D341Med (cell line): ENCODE results near the gene RALGPS1.

Experiments used
- DNase-seq: peaks from one replicate; pipeline ENCODE4 v3.0.0; 2012; ENCODE audit warnings: low spot score

Gene RALGPS1

DNA sequence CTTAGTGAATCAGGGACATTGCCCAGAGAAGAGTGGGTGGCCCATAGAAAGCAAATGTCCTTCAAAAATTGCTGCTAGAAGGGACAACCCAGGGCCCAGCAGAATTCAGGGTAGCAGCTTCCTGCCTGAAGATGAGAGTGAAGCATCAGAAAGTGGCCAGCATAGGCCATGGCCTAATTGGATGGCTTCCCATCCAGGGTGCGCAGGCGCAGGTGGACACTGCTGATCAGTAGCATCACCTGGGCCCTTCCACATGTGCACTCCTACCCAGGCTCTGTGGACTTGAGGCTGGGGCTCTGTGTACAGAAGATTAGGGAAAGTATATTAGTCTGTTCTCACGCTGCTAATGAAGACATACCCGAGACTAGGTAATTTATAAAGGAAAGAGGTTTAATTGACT, 291.4 kb downstream of the RALGPS1 start:
- DNase-seq, result no peak

DNA sequence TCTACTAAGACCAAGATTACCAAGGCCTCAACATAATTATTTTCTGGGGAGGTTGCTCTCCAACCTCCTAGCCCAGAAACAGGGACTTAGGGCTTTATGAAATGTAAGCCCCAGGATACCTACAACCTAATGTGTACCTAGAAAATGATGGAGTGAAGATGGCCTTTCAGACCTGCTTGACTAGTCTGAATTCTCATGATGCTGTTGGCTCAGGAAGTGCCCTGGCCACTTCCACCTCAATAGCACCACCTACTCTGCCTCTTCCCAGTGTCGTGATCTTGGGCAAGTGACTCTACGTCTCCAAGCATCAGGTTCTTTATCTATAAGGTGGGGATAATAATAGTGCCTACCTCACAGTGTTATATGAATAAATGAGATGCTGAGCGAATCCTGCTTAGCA, 292.1 kb downstream of the RALGPS1 start:
- DNase-seq, result no peak

DNA sequence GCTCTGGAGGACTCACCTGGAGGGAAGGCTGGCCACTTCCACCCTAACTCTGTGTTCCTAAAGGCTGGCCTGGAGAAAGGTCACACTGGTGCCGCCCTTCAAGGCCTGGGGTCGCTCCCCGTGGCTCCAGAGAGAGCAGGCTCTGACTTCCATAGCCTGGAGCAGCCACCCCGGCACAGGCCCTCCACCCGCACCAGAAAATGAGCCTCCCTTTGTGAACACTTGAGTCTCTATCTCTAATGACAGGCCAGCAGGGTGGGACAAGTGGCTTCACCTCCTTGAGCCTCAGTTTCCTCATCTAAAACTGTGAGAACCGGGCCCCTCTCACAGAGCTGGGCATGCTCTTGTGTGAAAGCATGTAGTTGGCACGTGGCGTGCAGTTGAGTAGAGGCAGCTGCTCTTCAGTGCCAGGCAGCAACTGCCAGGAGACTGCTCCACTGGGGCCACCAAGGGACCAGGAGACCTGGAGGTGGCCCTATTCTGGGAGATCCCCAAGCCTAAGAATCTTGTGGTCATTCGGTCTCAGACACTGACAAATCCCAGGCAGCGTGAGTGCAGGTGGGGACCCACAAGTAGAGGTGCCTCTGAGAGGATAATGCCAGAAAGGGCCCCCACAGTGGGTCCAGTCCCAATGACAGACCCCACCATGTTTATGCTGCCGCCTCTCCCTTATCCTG, 293.3 kb downstream of the RALGPS1 start:
- no peak for DNase-seq

DNA sequence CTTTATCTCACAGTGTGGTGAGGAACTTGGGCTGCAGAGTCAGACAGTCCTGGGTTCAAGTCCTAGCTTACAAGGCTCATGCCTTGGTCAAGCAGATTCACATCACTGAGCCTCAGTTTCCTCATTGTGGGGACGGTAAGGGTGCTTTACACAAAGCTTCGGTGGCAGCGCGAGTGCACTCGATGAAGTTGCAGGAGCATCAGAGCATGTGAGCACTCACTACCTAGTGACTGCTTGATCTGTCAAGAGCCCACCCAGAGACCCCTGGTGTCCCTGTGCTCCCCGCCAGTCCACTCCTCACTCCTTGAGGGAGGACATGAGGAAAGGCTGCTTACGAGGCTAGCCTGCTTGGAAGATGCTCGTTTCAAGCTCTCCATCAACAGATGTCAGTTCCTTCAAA, 293.8 kb downstream of the RALGPS1 start:
- DNase-seq, result no peak

GRCh38 chr9:127209220-127209619, 294.6 kb downstream of the RALGPS1 start:
- DNase-seq, result no peak

- no peak for DNase-seq
Measured at GRCh38 chr9:127209948-127210640, 295.5 kb downstream of the RALGPS1 start.

GRCh38 chr9:127210851-127211730, 296.5 kb downstream of the RALGPS1 start:
- no peak for DNase-seq

DNA sequence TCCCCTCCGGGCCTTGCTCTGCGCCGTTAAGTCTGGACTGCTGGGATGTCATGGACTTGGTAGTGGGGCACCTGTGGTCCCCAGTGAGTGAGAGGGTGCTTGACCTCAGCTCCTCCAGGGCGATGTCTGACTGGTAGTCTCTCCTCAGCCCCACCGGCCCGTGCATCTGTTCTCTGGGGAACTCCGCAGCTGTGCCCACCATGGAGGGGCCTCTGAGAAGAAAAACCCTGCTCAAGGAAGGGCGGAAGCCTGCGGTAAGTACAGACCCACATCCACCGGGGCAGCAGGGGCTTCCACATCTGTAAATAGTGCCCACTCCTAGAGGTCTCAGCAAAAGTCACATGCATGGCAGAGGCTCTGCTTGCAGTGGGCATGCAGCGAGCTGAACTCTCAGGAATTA, 297.4 kb downstream of the RALGPS1 start:
- no peak for DNase-seq

DNA sequence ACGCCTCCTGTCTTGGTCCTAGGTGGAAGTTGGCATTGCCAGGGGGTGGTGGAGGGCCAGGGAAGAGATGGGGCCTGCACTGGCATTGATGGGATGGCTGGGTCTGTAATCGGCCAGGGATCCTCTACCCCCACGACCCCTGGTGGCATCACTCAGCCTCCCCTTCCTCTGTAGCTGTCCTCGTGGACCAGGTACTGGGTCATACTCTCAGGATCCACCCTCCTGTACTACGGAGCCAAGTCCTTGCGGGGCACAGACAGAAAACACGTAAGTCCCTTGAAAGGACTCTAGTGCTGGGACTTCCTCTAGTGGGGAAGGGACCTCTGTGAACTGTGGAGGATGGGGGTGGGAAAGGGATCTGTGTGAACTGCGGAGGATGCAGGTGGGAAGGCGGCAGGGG, 297.9 kb downstream of the RALGPS1 start:
- DNase-seq, result no peak

DNA sequence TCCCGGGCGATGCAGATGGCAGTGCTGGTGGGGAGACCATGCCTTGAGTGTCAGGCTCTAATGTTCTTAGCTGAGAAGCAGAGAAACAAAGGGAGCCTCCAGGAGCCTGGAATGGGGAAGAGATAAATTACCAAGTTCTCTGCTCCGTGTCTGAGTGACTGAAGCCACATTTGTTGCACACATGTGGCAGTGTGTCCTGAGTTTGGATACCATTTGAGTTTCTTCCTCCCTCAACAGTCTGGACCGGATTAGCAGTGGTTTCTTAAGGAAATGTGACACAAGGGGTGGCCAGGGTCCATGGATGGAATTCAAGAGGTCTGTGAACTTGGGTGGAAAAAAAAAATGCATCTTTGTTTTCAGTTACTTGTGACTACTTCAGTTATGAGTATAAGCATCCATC, 299.3 kb downstream of the RALGPS1 start:
- no peak for DNase-seq

- peak; percentile 83 for DNase-seq
Measured at GRCh38 chr9:127214421-127215267, 300.1 kb downstream of the RALGPS1 start.

DNA sequence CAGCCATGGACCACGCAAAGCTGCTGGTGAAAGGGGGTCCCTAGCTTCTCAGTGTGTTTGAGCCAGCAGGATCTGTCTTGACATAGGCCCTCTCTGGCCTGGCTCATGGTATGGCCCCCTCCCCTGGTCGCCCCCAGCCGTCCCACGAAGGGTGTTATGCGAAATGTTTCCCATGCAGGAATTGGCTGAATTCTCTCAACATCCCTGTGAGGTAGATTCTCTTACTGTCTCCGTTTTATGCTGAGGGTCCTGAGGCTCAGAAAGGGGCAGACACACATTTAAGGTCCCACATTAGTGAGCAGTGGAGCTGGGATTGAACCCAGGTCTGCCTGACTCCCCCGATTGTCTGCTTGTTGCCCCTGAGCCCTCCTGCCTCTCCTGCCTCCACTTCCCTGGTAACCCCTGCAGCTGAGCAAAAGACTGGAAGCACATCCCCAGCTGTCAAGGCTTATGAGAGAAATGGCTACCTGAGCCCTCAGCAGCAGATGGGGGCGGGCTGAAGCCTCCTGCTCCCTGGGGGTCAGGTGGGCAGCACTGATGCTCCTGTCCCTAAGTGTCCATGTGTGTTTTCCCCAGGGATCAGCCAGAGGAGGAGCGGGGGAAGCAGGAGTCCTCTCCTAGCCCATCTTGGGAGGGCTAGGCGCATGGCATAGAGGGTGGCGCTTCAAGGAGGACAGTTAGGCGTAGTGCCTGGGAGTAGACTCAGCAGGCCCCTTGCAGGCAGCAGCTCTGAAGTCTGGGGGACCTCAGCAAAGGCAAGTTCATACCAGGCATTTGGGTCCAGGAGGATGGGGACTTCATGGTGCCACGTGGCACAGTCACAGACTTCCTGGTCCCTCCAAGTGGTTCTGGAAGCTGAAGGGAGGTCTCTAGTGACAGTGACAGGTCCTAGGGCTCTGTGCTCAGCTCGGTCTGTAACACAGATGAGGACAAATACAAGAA, 301.0 kb downstream of the RALGPS1 start:
- DNase-seq, result no peak

DNA sequence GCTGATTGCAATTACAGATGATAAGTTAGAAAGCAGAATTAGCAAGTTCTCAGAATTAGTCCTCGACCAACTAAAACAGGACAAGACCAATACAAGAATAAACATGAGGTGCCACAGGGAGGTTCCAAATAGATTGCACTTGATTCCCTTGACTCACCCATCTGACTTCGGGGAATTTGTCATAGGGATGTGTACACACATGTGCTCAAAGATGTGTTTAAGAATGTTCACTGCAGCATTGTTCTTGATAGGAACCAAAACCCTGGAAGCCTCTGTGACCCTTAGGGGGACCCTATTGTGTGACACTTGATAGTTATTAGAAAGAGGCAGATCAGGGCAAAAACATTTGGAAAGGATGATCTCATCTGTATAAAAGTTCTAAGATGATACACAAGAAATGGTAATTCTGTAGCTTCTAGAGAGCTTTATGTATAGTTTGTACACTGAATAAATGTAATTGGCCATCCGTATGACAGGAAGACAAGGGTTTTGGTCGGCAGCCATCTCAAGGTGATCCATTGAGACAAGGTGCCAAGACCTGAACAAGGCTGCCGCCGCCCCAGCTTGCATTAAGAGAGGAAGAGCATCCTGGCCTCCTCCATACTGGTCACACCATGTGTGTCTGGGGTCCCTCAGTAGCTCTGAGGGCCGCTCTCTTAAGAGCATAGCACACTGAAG, 301.8 kb downstream of the RALGPS1 start:
- no peak for DNase-seq

- DNase-seq, result no peak
Measured at GRCh38 chr9:127216888-127217217, 302.3 kb downstream of the RALGPS1 start.

GRCh38 chr9:127218818-127219217, 304.2 kb downstream of the RALGPS1 start:
- DNase-seq, result no peak

GRCh38 chr9:127219520-127219919, 304.9 kb downstream of the RALGPS1 start:
- DNase-seq, result no peak

- DNase-seq, result no peak
Measured at GRCh38 chr9:127221695-127222094, 307.1 kb downstream of the RALGPS1 start.

- no peak for DNase-seq
Measured at GRCh38 chr9:127222388-127223095, 308.0 kb downstream of the RALGPS1 start.

GRCh38 chr9:127223266-127223665, 308.7 kb downstream of the RALGPS1 start:
- no peak for DNase-seq

GRCh38 chr9:127223810-127224177, 309.2 kb downstream of the RALGPS1 start:
- DNase-seq, result no peak
